CD4-positive, alpha-beta T cell (primary cell): ENCODE results near the gene LCMT2. TPM values are rescaled to one million over a fixed set of nuclear protein-coding genes. Genes with fewer than 3 reads are reported as not detected.

ENCODE experiments used
- ATAC-seq: fragments of 200-7000 bp; cut with Tn5 transposase; one replicate; pipeline ENCODE4 v1.10.0; 2022; ENCODE audit warnings: mild to moderate bottlenecking; ENCODE audit not compliant: poor library complexity
- CTCF ChIA-PET: fragments of 350-600 bp; sonication (Branson Sonifier 250); formaldehyde crosslinking; loops from one replicate; lab custom pipeline; 2021; ENCODE audit warnings: antibody characterized with exemption, inconsistent platforms; lab: Charles Lee
- POLR2A ChIA-PET: fragments of 350-600 bp; sonication (Branson Sonifier 250); formaldehyde crosslinking; loops from one replicate; lab custom pipeline; 2021; ENCODE audit warnings: antibody characterized with exemption, inconsistent platforms; lab: Charles Lee
- DNase-seq, 14 experiments: peaks; one replicate each; pipeline ENCODE4 v3.0.0-alpha.2; 2013 to 2020; ENCODE audit warnings: mixed read lengths in 2 of 14
- H3K27ac ChIP-seq, 2 donors: one replicate each; pipeline versions ENCODE4 v1.5.1 to v1.7.0; 2013; ENCODE audit warnings: low read length in 2 of 2, low read depth in 1 of 2, mild to moderate bottlenecking in 1 of 2
- H3K27me3 ChIP-seq, 2 experiments: 1 replicate in 1 of 2; 2 replicates in 1 of 2; pipeline versions ENCODE4 v1.6.1 to v1.7.0; 2013; ENCODE audit warnings: low read length in 2 of 2, control low read depth in 1 of 2, mild to moderate bottlenecking in 1 of 2, moderate library complexity in 1 of 2; ENCODE audit not compliant: insufficient read depth in 2 of 2, control insufficient read depth in 1 of 2
- H3K36me3 ChIP-seq: one replicate; pipeline ENCODE4 v1.6.1; 2013; ENCODE audit warnings: low read length, control low read depth; ENCODE audit not compliant: insufficient read depth
- H3K4me1 ChIP-seq: one replicate; pipeline ENCODE4 v1.6.1; 2013; ENCODE audit warnings: low read length, control low read depth; ENCODE audit not compliant: insufficient read depth
- H3K4me3 ChIP-seq: one replicate; pipeline ENCODE4 v1.5.1; 2013; ENCODE audit warnings: mild to moderate bottlenecking, low read length, moderate library complexity
- H3K9me3 ChIP-seq, 2 experiments: 1 replicate in 1 of 2; 2 replicates in 1 of 2; pipeline versions ENCODE4 v1.6.1 to v1.7.0; 2013; ENCODE audit warnings: low read length in 2 of 2, mild to moderate bottlenecking in 2 of 2, control low read depth in 1 of 2, moderate library complexity in 1 of 2; ENCODE audit not compliant: control insufficient read depth in 1 of 2, insufficient read depth in 1 of 2
- H3K27ac Mint-ChIP-seq: one replicate; pipeline ENCODE4 v1.8.0; 2020; ENCODE audit warnings: mixed read lengths
- H3K27me3 Mint-ChIP-seq: one replicate; pipeline ENCODE4 v1.8.0; 2021; ENCODE audit warnings: mixed read lengths
- H3K36me3 Mint-ChIP-seq: one replicate; pipeline ENCODE4 v1.8.0; 2021; ENCODE audit warnings: low read depth, mixed read lengths
- H3K4me1 Mint-ChIP-seq: one replicate; pipeline ENCODE4 v1.8.0; 2021; ENCODE audit warnings: low read depth, mixed read lengths
- H3K4me3 Mint-ChIP-seq: one replicate; pipeline ENCODE4 v1.8.0; 2020; ENCODE audit warnings: mild to moderate bottlenecking, mixed read lengths
- H3K9me3 Mint-ChIP-seq: one replicate; pipeline ENCODE4 v1.8.0; 2020; ENCODE audit warnings: mixed read lengths
- intact Hi-C, 2 experiments: fragments of 100-400 bp; cut with DNase I in 1 of 2; cut with micrococcal nuclease in 1 of 2; formaldehyde crosslinking; loops; one replicate each; pipeline versions ENCODE4 v1.15.1 to v1.9.0; 2023 to 2025; cut with DNase I, micrococcal nuclease
- total RNA-seq, 174 experiments: library from RNA in 2 of 174; stranded (reverse) in 2 of 174; gene quantifications; one replicate each; pipeline ENCODE4 v1.2.3 and lab custom pipeline; 2021 to 2026
- TF ChIP-seq, protein P1 (sequence below): fragments of 200-600 bp; IDR thresholded peaks from one replicate; pipeline ENCODE4 v1.8.0; 2022; ENCODE audit warnings: antibody characterized with exemption, mild to moderate bottlenecking

The LCMT2 gene
- total RNA-seq, 2 experiments from 2014 or later = 5.8 to 5.9 TPM

DNA sequence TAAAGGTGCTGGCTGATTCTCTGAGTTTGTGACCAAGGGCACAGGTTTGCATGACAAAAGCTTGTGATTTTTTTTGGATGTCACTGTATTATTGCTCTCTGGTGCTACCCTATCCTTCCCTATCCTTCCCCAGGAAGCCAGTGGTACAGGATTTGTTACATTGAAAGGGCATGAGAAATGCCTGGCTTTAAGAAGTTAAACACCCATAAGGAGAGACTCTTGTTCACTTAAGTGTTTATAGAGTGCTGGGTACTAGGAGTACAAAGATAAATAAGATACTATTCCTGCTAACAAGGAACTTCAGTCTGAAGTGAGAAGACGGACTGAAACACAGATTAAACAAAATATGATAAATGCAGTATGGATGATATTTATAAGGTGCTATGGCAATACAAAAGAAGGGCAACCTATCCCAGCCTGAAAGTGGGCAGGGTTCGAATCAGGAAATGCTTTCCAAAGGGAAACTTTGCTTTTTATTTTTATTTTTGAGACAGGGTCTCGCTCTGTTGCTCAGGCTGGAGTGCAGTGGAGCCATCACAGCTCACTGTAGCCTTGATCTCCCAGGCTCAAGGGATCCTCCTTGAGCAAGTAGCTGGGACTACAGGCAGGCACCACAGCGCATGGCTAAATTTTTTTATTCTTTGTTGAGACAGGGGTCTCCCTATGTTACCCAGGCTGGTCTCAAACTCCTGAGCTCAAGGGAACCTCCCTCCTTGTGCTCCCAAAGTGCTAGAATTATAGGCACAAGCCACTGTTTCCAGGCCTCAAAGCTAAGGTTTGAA is 11.2 kb downstream of the LCMT2 start:
- Histone ChIP-seq H3K4me3 (no peak overlapping the region), H3K27ac (no peak overlapping the region), H3K27me3 (peaks cover 0 to 8% of the 10 kb centered on the region in 2 experiments), H3K4me1 (no peaks in the 10 kb centered on the region), H3K36me3 (no peaks in the 10 kb centered on the region), H3K9me3 (no peaks in the 10 kb centered on the region)
- H3K27me3 Mint-ChIP-seq = peaks cover 41% of the 10 kb centered on the region
- no peak for DNase-seq
- no peaks in the 10 kb centered on the region for H3K36me3 Mint-ChIP-seq
- ChIA-PET POLR2A (no interaction called here), CTCF (interaction anchor here (0.5 kb wide), 1 partner anchor 1560 kb away, joined by 3 read pairs; no protein-coding TSS in a partner anchor)
- TF ChIP-seq, protein P1, sequence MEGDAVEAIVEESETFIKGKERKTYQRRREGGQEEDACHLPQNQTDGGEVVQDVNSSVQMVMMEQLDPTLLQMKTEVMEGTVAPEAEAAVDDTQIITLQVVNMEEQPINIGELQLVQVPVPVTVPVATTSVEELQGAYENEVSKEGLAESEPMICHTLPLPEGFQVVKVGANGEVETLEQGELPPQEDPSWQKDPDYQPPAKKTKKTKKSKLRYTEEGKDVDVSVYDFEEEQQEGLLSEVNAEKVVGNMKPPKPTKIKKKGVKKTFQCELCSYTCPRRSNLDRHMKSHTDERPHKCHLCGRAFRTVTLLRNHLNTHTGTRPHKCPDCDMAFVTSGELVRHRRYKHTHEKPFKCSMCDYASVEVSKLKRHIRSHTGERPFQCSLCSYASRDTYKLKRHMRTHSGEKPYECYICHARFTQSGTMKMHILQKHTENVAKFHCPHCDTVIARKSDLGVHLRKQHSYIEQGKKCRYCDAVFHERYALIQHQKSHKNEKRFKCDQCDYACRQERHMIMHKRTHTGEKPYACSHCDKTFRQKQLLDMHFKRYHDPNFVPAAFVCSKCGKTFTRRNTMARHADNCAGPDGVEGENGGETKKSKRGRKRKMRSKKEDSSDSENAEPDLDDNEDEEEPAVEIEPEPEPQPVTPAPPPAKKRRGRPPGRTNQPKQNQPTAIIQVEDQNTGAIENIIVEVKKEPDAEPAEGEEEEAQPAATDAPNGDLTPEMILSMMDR = no peak
- intact Hi-C loops = no loop called here
- H3K4me1 Mint-ChIP-seq = no peaks in the 10 kb centered on the region
- no peaks in the 10 kb centered on the region for H3K9me3 Mint-ChIP-seq
- no peak for ATAC-seq
- no peak overlapping the region for H3K4me3 Mint-ChIP-seq
- H3K27ac Mint-ChIP-seq = no peak overlapping the region

GRCh38 chr15:43317566-43318184 is 12.7 kb downstream of the LCMT2 start:
- no peaks in the 10 kb centered on the region for H3K4me1 ChIP-seq
- intact Hi-C loops = no loop called here
- POLR2A ChIA-PET = no interaction called here
- no peak overlapping the region for H3K4me3 ChIP-seq
- ATAC-seq (no peak), DNase-seq (no peak)
- Mint-ChIP-seq H3K27ac (no peak overlapping the region), H3K4me3 (no peak overlapping the region), H3K9me3 (no peaks in the 10 kb centered on the region), H3K36me3 (no peaks in the 10 kb centered on the region), H3K27me3 (peaks cover 47% of the 10 kb centered on the region), H3K4me1 (no peaks in the 10 kb centered on the region)
- TF ChIP-seq, protein P1 = no peak
- H3K27me3 ChIP-seq = peaks cover 0 to 17% of the 10 kb centered on the region in 2 experiments
- no peaks in the 10 kb centered on the region for H3K36me3 ChIP-seq
- no peak overlapping the region for H3K27ac ChIP-seq
- CTCF ChIA-PET = no interaction called here
- H3K9me3 ChIP-seq = no peaks in the 10 kb centered on the region

DNA sequence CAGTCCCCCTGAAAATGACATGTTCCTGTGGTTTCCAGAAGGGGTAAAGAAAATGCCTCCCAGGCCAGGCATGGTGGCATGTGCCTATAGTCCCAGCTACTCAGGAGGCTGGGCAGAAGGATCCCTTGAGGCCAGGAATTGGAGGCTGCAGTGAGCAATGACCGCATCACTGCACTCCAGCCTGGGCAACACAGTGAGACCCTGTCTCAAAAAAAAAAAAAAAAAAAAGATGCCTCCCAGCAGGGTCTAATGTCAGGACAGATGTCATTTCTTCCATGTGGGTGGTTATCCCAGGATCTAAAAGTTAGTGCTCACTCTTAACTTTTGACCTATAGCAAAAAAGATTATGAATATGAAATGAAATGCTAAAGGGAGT is 13.4 kb downstream of the LCMT2 start:
- Mint-ChIP-seq H3K9me3 (no peaks in the 10 kb centered on the region), H3K4me1 (no peaks in the 10 kb centered on the region), H3K27me3 (peaks cover 51% of the 10 kb centered on the region), H3K27ac (no peak overlapping the region), H3K4me3 (no peak overlapping the region), H3K36me3 (no peaks in the 10 kb centered on the region)
- ATAC-seq (no peak), DNase-seq (no peak)
- Histone ChIP-seq H3K27me3 (peaks cover 0 to 20% of the 10 kb centered on the region in 2 experiments), H3K9me3 (no peaks in the 10 kb centered on the region), H3K27ac (no peak overlapping the region), H3K4me1 (no peaks in the 10 kb centered on the region), H3K4me3 (no peak overlapping the region), H3K36me3 (no peaks in the 10 kb centered on the region)
- POLR2A ChIA-PET = no interaction called here
- CTCF ChIA-PET = no interaction called here
- intact Hi-C loops = no loop called here
- TF ChIP-seq, protein P1 = no peak
